Karpas-422 (cell line): Measurements from ENCODE around the gene GOLGA7B. TPM values are rescaled to one million over a fixed set of nuclear protein-coding genes. Genes with fewer than 3 reads are reported as not detected.

Experiments used
- DNase-seq: peaks from one replicate; pipeline ENCODE4 v3.0.0-alpha.2; 2015
- H2AFZ ChIP-seq: fragments of 200-600 bp; sonication (generic); 2 replicates; pipeline ENCODE4 v1.6.1; 2014; ENCODE audit warnings: antibody characterized with exemption, low read length, mixed read lengths
- H3K27ac ChIP-seq: fragments of 200-600 bp; sonication (generic); 2 replicates; pipeline ENCODE4 v1.5.1; 2014; ENCODE audit warnings: mild to moderate bottlenecking, low read length, moderate library complexity
- H3K27me3 ChIP-seq: fragments of 200-600 bp; sonication (generic); 2 replicates; pipeline ENCODE4 v1.6.1; 2014; ENCODE audit warnings: low read length, mixed read lengths
- H3K36me3 ChIP-seq: fragments of 200-600 bp; sonication (generic); 2 replicates; pipeline ENCODE4 v1.6.1; 2014; ENCODE audit warnings: low read length, mixed read lengths; ENCODE audit not compliant: insufficient read depth
- H3K4me1 ChIP-seq: fragments of 200-600 bp; sonication (generic); 2 replicates; pipeline ENCODE4 v1.6.1; 2014; ENCODE audit warnings: mild to moderate bottlenecking, low read length, mixed read lengths
- H3K4me2 ChIP-seq: fragments of 200-600 bp; sonication (generic); 2 replicates; pipeline ENCODE4 v1.6.1; 2014; ENCODE audit warnings: low read length, low read depth, mild to moderate bottlenecking; ENCODE audit not compliant: poor library complexity, severe bottlenecking
- H3K4me3 ChIP-seq: fragments of 200-600 bp; sonication (generic); 2 replicates; pipeline ENCODE4 v1.5.1; 2014; ENCODE audit warnings: mild to moderate bottlenecking, antibody characterized with exemption, low read length, mixed read lengths
- H3K79me2 ChIP-seq: fragments of 200-600 bp; sonication (generic); 2 replicates; pipeline ENCODE4 v1.6.1; 2014; ENCODE audit warnings: mild to moderate bottlenecking, low read length, mixed read lengths
- H3K9ac ChIP-seq: fragments of 200-600 bp; sonication (generic); 2 replicates; pipeline ENCODE4 v1.6.0; 2014; ENCODE audit warnings: low read length
- H3K9me2 ChIP-seq: fragments of 200-600 bp; sonication (generic), shearing (Covaris generic); replicated peaks from 2 replicates; pipeline ENCODE4 v1.6.0; 2014; ENCODE audit warnings: mild to moderate bottlenecking, low read length, moderate library complexity; ENCODE audit not compliant: insufficient read depth
- H3K9me3 ChIP-seq: fragments of 300-700, 200-600 bp; sonication (generic); 2 replicates; pipeline ENCODE4 v1.6.1; 2014; ENCODE audit warnings: low read length, mixed read lengths
- H4K20me1 ChIP-seq: fragments of 200-600 bp; sonication (generic); 2 replicates; pipeline ENCODE4 v1.6.1; 2014; ENCODE audit warnings: mild to moderate bottlenecking, antibody characterized with exemption, low read length, low read depth; ENCODE audit not compliant: insufficient read depth
- total RNA-seq: library from RNA; depleted of rRNA; stranded (reverse); fragments of >200 nt; shearing (Covaris generic); gene quantifications from 2 replicates; pipeline ENCODE4 v1.2.3, GENCODE V29; 2014; ENCODE audit warnings: low replicate concordance; rRNA removed

GOLGA7B gene
- total RNA-seq, 1 experiment from 2014 or later: not detected

GRCh38 chr10:97915346-97916131 lies 65.9 kb downstream of the GOLGA7B start:
- no peaks in the 10 kb centered on the region for H3K36me3 ChIP-seq
- H3K4me3 ChIP-seq: no peak overlapping the region
- no peak overlapping the region for H3K27ac ChIP-seq
- no peaks in the 10 kb centered on the region for H3K9me3 ChIP-seq
- no peaks in the 10 kb centered on the region for H3K9me2 ChIP-seq
- H3K27me3 ChIP-seq: no peaks in the 10 kb centered on the region
- no peak overlapping the region for H3K4me2 ChIP-seq
- H3K9ac ChIP-seq: no peak overlapping the region
- H3K79me2 ChIP-seq: no peaks in the 10 kb centered on the region
- no peak for DNase-seq
- H4K20me1 ChIP-seq: no peaks in the 10 kb centered on the region
- no peak overlapping the region for H2AFZ ChIP-seq
- H3K4me1 ChIP-seq: peaks cover 3% of the 10 kb centered on the region

- no peak for DNase-seq
- Histone ChIP-seq H3K79me2 (no peaks in the 10 kb centered on the region), H3K4me1 (no peaks in the 10 kb centered on the region), H3K9ac (no peak overlapping the region), H3K27ac (no peak overlapping the region), H3K27me3 (no peaks in the 10 kb centered on the region), H2AFZ (no peak overlapping the region), H3K36me3 (no peaks in the 10 kb centered on the region), H3K4me3 (no peak overlapping the region), H3K9me3 (no peaks in the 10 kb centered on the region), H4K20me1 (no peaks in the 10 kb centered on the region), H3K9me2 (no peaks in the 10 kb centered on the region), H3K4me2 (no peak overlapping the region)
These were observed 66.9 kb downstream of the GOLGA7B start for GRCh38 chr10:97916586-97916985.

- no peak overlapping the region for H3K4me3 ChIP-seq
- H3K9me3 ChIP-seq: no peaks in the 10 kb centered on the region
- H3K79me2 ChIP-seq: no peaks in the 10 kb centered on the region
- H3K4me1 ChIP-seq: no peaks in the 10 kb centered on the region
- no peaks in the 10 kb centered on the region for H3K36me3 ChIP-seq
- H4K20me1 ChIP-seq: no peaks in the 10 kb centered on the region
- no peak overlapping the region for H2AFZ ChIP-seq
- H3K27ac ChIP-seq: no peak overlapping the region
- no peak for DNase-seq
- no peaks in the 10 kb centered on the region for H3K9me2 ChIP-seq
- no peaks in the 10 kb centered on the region for H3K27me3 ChIP-seq
- no peak overlapping the region for H3K9ac ChIP-seq
- H3K4me2 ChIP-seq: no peak overlapping the region
These were observed 69.4 kb downstream of the GOLGA7B start for GRCh38 chr10:97919012-97919411.

- no peaks in the 10 kb centered on the region for H3K79me2 ChIP-seq
- H3K4me2 ChIP-seq: no peak overlapping the region
- H3K36me3 ChIP-seq: no peaks in the 10 kb centered on the region
- DNase-seq: no peak
- no peaks in the 10 kb centered on the region for H3K27me3 ChIP-seq
- no peaks in the 10 kb centered on the region for H3K4me1 ChIP-seq
- H3K27ac ChIP-seq: no peak overlapping the region
- no peaks in the 10 kb centered on the region for H3K9me3 ChIP-seq
- no peaks in the 10 kb centered on the region for H3K9me2 ChIP-seq
- no peak overlapping the region for H2AFZ ChIP-seq
- no peaks in the 10 kb centered on the region for H4K20me1 ChIP-seq
- H3K9ac ChIP-seq: no peak overlapping the region
- no peak overlapping the region for H3K4me3 ChIP-seq
These were observed 71.2 kb downstream of the GOLGA7B start for GRCh38 chr10:97920865-97921264.

Other genes starting within 250 kb of the GOLGA7B start
- not detected in 2 replicates for gene MORN4, start 216.3 kb upstream of the GOLGA7B start, total RNA-seq
- 4.4 and 8.3 TPM in 2 replicates for gene PI4K2A, start 209.2 kb upstream of the GOLGA7B start, total RNA-seq
- gene AVPI1, start 162.6 kb upstream of the GOLGA7B start, total RNA-seq: not detected in 2 replicates
- gene MARVELD1, start 136.1 kb upstream of the GOLGA7B start, total RNA-seq: not detected in 2 replicates
- gene ZFYVE27, start 112.7 kb upstream of the GOLGA7B start, total RNA-seq: 16.9 and 19.6 TPM in 2 replicates
- not detected in 2 replicates for gene SFRP5, start 77.8 kb upstream of the GOLGA7B start, total RNA-seq
- gene CRTAC1, start 180.8 kb downstream of the GOLGA7B start, total RNA-seq: not detected in 2 replicates